NCI-H1092 treated with DMSO at 0.1 percent for 48 hours (cell line): ENCODE results near the gene AKT1.
"Not testable (repeated sequence)": the region's sequence is repeated elsewhere in the genome, so short reads cannot be mapped to it uniquely, and the experiment has no call there.

Experiments
- DNase-seq: peaks from one replicate; lab custom pipeline; 2025; lab: John Stamatoyannopoulos, UW

Gene AKT1

DNA sequence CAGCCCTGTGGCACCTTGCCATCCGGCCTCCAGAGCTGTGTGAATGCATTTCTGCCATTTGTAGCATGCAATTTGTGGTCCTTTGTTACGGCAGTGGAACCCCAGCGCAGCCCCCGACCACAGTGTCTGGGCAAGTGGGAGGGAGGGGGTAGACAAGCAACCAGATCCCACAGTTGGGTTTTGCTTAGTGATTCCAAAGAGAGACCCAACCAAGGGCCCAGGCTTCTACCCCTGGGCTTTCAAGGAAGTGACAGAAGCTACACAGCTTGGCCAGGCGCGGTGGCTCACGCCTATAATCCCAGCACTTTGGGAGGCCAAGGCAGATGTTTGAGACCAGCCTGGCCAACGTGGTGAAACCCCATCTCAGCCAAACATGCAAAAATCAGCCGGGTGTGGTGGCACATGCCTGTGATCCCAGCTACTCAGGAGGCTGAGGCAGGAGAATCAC is 23.2 kb upstream of the AKT1 start:
- DNase-seq = no peak

DNA sequence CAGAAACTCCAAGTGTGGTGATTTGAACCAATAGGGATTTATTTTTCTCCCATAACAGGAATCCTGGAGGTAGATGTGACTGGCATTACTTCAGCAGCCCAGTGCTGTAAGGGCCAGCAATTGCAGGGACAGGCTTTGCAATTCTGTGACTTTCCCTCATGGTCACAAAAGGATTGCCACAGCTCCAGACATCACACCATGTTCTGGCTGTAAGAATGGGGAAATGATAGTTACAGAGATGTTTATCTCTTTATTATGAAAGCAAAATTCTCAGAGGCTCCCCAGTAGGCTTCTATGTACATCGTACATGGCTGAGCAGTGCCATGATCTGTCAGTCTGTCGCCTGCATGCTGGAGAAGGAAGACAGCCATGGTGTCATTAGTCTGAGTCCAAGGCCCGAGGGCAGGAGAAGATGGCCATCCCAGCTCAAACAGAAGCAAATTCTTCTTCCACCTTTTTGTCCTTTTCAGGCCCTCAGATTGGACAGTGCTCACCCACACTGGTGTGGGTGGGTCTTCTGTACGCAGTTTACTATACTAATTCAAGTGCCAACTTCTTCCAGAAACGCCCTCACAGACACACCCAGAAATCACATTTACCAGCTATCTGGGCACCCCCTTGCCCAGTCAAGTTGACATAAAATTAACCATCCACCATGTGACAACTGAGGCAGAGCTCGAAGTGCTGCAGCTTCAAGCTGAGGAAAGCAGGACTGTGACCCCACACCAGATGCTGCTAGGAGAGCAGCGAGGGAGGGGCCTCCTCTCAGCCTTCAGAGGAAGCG is 22.6 kb upstream of the AKT1 start:
- no peak for DNase-seq

DNA sequence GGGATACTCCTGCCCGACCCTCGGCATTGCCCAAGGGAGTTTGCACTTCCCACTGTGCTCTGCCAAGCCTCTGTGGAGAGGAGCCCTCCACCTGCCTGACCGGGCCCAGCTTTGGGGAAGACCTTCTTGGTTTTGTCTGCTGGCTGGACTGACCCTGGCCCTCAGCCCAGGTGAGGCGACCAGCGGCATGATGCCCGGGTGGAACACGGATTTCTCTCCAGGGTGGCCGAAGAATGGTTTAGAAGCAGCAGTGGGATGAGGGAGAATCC is 21.0 kb upstream of the AKT1 start:
- no peak for DNase-seq

DNA sequence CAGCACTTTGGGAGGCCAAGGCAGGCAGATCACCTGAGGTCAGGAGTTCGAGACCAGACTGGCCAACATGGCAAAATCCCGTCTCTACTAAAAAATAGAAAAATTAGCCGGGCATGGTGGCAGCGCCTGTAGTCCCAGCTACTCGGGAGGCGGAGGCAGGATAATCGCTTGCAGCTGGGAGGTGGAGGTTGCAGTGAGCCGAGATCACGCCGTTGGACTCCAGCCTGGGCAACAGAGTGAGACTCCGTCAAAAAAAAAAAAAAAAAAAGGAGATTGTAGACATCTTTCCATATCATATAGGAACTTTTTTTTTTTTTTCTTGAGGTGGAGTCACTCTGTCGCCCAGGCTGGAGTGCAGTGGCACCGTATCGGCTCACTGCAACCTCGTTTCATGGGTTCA is 19.2 kb upstream of the AKT1 start:
- DNase-seq = not testable (repeated sequence)

DNA sequence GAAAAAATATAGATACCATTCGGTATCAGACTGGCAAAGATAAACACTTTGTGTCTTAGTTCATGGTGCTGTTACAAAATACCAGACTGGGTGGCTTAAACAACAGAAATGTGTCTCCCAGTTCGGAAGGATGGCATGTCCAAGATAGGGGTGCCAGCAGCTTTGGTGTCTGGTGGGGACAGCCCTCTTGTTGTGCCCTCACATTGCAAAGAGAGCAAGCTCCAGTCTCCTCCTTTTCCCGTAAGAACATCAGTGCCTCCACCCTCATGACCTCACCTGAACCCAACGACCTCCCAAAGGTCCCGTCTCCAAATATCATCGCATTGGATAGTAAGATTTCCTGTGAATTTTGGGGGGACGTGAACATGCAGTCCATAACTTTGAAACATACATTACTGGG is 17.7 kb upstream of the AKT1 start:
- DNase-seq = no peak

DNA sequence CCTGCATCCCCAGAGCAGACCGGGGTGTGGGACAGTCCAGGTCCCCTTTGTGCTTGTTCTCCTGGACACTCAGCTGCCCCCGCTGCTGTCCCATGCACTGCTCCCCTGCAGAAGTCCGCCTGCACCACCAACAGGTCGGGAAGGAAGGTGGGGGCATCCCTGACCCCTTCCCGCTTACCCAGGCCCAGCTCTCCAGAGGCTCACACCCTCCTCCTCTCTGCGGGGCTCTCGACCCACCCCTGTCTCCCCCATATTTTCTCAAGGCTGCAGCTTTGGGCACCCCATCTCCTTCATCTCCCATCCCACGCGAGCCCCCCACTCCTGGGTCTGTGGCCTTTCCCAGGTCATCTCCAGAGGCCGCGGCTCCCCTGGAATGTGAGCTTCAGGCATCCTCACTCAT is 14.8 kb upstream of the AKT1 start:
- no peak for DNase-seq

DNA sequence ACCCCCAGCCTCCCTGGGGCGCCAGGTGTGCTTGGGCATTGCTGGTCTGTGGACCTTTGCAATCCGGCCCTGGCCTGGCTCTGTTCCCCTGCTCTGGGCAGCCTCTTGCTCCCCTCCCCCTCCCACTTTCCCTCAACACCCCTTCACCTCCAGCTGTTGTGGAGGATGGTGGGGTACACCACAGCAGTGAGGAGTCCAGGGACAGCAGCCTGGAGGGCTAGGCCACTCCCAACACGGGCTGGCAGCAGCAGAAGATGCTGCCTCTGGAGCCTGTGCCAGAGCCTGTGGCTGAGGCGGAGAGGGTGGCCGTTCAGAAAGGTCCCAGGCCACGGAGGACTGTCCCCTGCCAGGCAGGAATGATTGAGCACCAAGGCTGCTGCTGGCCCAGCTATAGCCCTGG is 12.9 kb upstream of the AKT1 start:
- DNase-seq = no peak

DNA sequence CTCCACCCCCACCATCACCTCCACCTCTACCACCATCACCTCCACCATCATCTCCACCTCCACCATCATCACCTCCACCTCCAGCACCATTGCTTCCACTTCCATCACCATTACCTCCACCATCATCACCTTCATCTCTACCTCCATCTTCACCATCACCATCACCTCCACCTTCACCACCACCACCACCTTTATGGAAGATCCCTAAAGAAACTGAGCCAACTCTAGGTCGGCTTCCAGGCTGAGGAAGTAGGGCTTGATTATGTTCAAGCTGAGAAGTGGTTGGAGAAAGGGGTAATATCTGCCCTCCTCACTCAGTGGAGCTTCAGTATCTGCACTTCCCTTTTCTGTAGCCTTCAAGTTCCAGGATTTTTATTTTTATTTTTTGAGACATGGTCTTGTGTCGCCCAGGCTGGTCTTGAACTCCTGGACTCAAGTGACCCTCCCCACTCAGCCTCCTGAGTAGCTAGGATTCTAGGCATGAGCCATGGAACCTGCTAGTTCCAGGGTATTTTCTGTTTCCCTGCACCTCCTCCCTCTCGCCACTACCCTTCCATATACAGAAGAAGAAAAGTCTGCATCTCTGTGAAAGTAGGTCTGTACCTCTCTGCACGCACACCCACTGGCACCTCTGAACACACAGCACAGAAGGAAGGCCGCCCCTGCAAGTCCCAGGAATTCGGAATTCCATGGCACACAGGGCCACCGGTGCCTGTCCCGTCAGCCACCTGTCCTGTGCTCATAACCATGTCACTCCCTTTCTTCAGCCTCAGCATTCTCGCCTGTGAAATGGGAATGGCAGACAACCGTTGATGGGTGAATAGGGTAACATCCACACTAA is 11.3 kb upstream of the AKT1 start:
- DNase-seq = no peak

DNA sequence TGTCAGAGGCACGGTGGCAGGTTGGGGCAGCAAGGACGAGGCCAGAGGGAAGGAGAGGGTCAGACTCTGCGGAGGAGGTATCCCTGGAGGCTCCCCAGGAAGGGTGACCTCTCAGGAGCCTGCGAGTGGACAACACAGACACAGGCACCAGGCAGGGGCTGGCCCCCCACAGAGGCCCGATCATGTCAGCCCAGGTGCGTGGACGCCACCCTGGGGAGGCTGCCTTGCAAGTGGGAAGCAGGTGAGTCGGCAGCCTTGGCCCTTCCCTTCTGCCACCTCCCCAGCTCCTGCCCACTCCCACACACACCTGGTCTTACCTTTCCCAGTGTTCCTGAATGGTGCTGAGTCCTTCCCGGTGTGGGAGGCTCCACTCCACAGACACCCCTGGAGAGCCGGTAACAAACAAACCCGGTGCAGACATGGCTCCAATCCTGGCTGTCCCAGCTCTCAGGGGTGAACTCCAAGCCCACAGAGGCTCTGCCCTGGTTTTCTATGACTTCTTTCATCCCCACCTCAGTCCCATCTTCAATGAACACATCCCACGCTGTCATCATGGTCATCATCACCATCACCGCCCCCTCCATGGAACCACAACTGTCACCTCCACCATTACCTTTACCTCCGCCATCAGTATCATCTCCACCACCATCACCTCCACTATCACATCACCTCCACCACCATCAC is 10.5 kb upstream of the AKT1 start:
- DNase-seq = no peak

DNA sequence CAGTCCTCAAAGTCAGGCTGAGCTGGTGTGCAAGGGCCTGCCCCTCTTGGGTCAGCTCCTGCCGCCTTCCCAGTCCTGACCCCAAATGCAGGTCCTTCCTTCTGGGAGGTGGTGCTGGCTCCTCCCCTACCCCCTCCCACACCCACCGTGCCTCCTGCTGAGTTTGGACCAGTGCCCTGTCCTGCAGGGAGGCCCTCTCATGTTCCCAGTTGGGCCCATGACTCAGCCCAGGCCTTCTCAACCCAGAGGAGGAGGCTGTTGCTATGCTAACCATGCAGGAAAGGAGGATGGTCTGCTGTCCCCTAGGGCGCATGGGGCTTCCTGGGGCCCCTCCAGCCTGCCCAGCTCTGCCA is 9.8 kb upstream of the AKT1 start:
- no peak for DNase-seq

DNA sequence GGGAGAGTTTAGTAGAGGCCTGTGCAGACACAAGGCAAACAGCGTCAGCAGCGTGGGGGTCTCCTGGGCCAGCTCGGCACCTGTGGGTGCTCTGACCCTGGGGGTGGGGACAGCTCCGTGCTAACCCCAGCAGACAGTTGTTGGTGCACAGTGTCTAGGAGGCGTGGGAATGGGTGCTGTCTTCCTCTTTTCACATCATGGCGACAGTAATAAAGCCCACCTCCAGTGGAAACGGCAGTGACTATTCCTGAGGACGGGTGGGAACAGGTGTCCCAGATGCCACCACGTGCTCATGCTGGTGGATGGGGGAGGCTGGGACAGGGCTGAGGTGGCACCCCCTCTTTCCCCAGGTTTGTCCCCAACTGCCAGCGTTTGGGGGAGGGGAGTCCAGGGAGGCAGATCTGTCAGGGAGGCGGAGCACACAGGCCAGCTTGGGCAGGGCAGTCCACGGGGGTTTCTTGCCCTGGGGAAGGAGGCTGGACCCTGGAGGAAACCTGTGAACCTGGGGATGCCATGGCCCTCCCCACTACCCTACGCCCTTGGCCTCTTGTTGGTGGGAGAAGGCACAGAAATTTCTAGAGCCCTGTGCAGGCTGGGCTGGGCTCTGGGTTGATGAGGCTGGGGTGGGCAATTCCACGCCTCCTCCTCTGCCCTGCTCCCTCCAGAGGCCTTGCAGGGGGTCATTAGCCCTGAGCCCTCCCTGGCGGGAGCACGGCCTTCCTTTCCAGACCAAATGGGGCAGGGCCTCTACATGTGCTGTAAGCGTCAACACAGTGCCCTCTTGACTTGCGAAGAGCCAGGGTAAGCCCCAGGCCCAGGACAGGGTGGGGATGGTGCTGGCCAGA is 9.2 kb upstream of the AKT1 start:
- DNase-seq = no peak

DNA sequence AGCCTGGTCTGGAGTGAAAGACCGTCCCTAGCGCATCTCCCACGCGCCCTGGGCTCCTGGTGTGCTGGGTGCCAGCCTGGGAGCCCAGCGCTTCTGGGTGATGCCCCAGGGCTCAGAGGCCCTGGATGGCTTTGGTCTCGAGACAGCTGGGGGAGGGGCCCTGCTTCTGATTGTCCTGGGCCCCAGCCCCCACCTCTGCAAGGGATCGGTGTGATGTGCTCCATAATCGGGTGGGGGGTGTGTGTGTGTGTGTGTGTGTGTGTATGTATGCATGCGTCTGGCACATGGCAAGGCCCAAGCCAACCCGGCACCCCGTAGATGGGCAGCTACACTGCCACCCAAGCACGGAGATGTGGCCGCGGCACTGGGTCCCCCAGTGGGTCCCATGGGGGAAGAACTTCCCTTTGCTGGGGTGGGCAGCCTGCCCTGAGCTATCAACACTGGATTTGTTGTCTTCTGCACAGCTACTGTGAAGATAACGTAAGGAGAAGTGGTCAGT is 8.4 kb upstream of the AKT1 start:
- no peak for DNase-seq

DNA sequence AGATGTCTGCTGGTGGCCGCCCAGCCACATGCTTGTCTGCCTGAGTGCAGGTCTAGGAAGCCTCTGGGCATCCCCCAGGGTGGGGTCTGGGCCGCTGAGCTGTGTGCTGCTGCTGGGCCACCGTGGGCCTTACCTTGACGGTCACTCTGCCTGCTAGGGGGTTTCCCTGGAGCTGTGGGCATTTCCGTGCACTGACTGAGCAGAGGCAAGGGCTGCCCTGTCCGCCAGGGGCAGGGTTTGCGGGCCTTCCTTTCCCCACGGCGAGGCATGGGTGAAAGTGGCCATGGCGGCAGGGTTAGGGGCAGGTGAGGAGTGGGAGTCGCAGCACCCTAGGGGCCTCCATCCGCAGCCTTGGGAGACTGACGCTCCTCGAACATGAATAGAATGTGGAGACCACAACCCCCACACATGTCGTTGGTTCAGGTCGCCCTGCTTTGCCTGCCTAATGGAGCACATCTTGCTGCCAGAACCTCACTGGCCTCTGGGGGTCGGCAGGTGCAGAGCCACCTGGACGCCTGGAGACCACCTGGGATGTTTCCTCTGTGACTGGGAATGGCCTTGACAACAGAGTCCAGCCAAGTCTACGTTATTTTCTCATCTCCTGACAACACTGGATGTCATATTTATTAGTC is 7.8 kb upstream of the AKT1 start:
- no peak for DNase-seq

DNA sequence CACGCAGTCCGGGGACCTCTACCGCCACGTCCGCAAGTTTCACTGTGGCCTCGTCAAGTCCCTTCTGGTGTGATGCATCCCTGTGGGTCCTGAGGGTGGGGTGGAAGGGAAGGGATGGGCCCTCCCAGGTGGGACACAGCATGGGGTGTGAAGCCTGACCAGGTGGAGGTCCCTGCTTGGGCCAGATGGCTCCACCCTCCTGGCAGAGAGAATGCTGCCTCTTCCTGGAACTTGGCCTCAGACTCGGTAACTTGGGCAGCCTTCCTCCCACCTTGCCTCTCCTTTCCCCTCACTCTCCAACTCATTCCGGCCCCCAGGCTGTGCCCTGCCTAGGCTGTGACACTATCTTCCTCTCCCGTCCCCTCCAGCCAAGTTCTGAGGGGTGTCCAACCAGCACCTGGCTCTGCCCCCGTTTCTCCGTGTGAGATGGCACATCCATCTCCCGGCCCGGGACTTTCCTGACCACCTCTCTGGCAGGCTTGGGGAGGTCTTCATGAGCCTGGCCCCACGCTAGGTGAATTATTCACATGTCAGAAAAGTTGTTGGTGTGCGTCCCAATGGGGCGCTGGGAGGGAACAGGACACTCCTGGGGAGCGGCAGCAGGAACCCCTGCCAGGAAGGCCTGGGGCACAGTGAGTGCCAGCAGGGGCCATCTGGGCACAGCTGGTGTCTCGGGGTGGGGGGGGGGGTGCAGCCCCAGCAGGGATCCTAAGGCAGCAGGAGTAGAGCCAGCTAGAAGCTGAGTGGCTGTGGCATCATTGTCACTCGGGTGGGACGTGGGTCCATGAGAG is 7.0 kb upstream of the AKT1 start:
- DNase-seq = no peak

DNA sequence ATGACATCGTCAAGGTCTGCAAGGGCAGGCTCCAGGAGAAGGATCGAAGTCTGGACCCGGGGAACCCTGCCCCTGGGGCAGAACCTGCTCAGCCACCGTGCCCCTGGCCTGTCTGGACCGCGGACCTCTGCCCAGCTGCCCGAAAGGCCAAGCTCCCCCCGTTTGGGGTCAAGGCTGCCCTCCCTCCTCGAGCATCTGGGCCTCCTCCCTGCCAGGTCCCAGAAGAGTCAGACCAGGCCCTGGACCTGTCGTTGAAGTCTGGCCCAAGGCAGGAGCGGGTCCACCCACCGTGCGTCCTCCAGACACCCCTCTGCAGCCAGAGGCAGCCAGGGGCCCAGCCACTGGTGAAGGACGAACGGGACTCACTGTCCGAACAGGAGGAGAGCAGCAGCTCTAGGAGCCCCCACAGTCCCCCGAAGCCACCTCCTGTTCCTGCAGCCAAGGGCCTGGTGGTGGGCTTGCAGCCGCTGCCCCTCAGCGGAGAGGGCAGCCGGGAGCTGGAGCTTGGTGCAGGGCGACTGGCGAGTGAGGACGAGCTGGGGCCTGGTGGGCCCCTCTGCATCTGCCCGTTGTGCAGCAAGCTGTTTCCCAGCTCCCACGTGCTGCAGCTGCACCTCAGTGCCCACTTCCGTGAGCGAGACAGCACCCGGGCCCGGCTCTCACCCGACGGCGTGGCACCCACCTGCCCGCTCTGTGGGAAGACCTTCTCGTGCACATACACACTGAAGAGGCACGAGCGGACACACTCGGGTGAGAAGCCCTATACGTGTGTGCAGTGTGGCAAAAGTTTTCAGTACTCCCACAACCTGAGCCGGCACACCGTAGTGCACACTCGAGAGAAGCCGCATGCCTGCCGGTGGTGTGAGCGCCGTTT is 6.2 kb upstream of the AKT1 start:
- no peak for DNase-seq

DNA sequence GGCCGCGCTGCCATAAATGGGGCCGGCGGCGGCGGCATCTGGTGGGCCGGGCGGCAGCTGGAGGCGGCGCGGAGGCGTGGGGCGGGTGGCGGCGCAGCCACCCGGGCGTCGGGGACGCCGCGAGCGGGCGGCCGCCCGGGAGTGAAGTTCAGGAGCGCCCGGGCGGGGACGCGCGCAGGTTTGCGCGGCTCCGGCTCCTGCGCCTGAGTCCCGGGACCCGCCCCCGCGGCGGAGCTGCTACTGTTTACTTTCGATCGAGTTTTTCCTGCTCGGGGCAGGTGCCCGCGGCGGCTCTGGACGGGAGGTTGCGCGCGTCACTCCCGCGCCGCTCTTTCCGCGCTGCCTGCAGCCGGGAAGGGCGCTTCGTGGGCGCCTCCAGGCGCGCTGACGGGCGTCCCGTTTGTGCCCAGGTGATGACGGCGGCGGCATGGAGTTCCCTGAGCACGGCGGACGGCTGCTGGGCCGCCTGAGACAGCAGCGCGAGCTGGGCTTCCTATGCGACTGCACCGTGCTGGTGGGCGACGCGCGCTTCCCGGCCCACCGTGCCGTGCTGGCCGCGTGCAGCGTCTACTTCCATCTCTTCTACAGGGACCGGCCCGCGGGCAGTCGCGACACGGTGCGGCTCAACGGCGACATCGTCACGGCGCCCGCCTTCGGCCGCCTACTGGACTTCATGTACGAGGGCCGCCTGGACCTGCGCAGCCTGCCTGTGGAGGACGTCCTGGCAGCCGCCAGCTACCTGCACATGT is 5.4 kb upstream of the AKT1 start, which contains the start of gene ZBTB42:
Gene ZBTB42 (plus strand): TSS at position 331 of the 749 bp plus-strand sequence. CDS start 97 bp downstream, at position 428.
- DNase-seq = no peak

DNA sequence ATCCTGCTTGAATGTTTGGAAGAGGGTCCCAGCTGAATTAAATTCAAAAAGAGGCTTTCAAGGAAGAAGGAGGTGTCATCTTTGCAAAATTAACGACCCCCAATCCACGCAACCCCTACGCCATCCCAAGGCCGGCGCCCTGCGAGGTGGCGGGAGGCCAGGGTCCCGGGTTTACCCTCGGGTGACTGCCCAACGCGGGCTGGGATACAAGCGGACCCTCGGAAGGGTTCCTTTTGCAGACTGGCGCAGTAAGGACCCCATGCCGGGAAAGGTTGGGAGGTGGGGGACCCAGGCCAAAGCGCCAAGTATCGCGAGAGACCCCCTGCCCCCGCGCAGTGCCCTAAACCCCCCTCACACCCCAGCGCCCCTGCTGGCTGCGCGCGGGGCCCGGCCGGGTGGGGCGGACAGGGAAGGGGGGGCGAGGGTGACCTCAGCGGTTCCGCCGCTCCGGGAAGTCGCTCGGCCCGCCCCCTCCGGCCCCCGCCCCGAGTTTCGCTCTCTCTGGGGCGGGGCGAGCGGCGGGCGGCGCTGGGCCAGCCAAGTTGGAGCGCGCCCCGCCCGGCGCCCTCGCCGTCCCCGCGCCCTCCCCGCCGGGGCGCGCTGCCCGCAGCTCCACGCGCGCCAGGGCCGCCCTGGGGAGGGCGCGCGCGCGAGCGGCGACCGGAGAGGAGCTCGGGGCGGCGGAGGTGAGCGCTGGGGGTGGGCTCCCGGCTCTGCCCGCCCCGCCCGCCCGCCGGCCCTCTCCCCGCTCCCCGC is 4.6 kb upstream of the AKT1 start:
- peak; percentile 14 for DNase-seq
